Measurements from ENCODE around the gene PTX4.

The PTX4 gene

GRCh38 chr16:1439058-1439698, 49.6 kb downstream of the PTX4 start:
- no peak for DNase-seq
- in situ Hi-C loops (cut with HindIII; ENCODE audit: low pct_ligation_motif_present, low pct_unique_long_range_greater_than_20kb, low sequenced_read_pairs) = loop anchor here (10.0 kb wide), 1 partner anchor 46 kb away; the partner anchor contains the start of gene PTX4

GRCh38 chr16:1438229-1439057, 50.3 kb downstream of the PTX4 start:
- in situ Hi-C loops (cut with HindIII; ENCODE audit: low pct_ligation_motif_present, low pct_unique_long_range_greater_than_20kb, low sequenced_read_pairs) = loop anchor here (10.0 kb wide), 1 partner anchor 46 kb away; the partner anchor contains the start of gene PTX4

GRCh38 chr16:1437606-1438005, 51.1 kb downstream of the PTX4 start:
- no peak for DNase-seq
- in situ Hi-C loops (cut with HindIII; ENCODE audit: low pct_ligation_motif_present, low pct_unique_long_range_greater_than_20kb, low sequenced_read_pairs) = loop anchor here (10.0 kb wide), 1 partner anchor 47 kb away; the partner anchor contains the start of gene PTX4

More at GRCh38 chr16:1438229-1439057, 50.3 kb downstream of the PTX4 start:
- DNase-seq = no peak

GRCh38 chr16:1436731-1437355, 51.9 kb downstream of the PTX4 start:
- no peak for DNase-seq
- in situ Hi-C loops (cut with HindIII; ENCODE audit: low pct_ligation_motif_present, low pct_unique_long_range_greater_than_20kb, low sequenced_read_pairs) = loop anchor here (10.0 kb wide), 1 partner anchor 48 kb away; the partner anchor contains the start of gene PTX4

GRCh38 chr16:1435921-1436697, 52.6 kb downstream of the PTX4 start:
- in situ Hi-C loops (cut with HindIII; ENCODE audit: low pct_ligation_motif_present, low pct_unique_long_range_greater_than_20kb, low sequenced_read_pairs) = loop anchor here (10.0 kb wide), 1 partner anchor 49 kb away; the partner anchor contains the start of gene PTX4
- no peak for DNase-seq
